ENCODE results near the gene DSCAML1. TPM values are rescaled to one million over a fixed set of nuclear protein-coding genes. Genes with fewer than 3 reads are reported as not detected.

The DSCAML1 gene
- total and polyA plus RNA-seq, 4 experiments from 2014 or later = 1.00 to 1.0 TPM; not detected in 2

DNA sequence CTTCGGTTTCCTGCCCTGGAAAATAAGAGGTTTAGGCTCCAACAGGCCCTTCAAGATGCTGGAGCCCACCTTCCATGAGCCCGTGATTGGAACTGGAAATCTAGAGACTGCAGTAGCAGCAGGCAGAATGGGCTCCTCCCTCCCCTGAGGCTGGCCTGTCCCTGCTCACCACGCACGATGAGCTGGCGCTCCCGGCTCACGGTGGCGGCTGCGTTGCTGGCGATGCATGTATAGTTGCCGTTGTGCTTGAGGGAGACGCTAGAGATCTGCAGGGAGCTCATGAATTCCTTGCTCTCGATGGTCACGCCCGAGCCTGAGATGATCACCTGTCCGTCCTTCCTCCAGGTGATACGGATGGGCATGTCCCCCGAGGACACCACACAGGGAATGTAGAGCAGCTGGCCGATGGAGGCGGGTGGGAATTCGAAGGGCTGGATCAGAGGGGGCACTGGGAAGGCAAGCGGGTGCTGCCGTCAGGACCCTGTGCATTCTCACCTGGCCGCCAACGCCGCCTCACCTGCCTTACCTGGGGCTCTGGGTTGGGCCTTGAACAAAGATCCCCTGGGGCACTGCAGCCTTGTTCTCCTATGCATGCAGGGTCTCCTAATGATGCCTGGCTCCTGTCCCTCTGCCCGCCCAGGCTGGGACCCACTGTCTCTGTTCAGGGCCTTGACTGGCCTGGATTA, 291.6 kb downstream of the DSCAML1 start:
- Histone ChIP-seq H3K27me3 (ENCODE audit: insufficient read depth, low read length) (no peaks in the 10 kb centered on the region), H3K36me3 (ENCODE audit: insufficient read depth, low read length) (no peaks in the 10 kb centered on the region), H3K9me3 (ENCODE audit: control insufficient read depth in 1 of 2, low read length in 2 of 2) (no peaks in the 10 kb centered on the region), H3K4me3 (ENCODE audit: low read length in 2 of 2) (no peak overlapping the region), H3K27ac (ENCODE audit: low read depth, low read length) (no peak overlapping the region), H3K4me1 (ENCODE audit: insufficient read depth, low read length) (no peaks in the 10 kb centered on the region)
- H3K9me3 Mint-ChIP-seq = peaks cover 0 to 2% (median 0%) of the 10 kb centered on the region in 8 donors
- CTCF ChIA-PET (ENCODE audit: partially characterized antibody) = interaction anchor here (1.0 kb wide), 1 partner anchor 79 kb away, joined by 3 read pairs; no protein-coding TSS in a partner anchor
- POLR2A ChIA-PET (ENCODE audit: partially characterized antibody) = no interaction called here
- DNase-seq = no peak
- no peaks in the 10 kb centered on the region for H3K36me3 Mint-ChIP-seq
- intact Hi-C loops (cut with micrococcal nuclease) = no loop called here
- no peak overlapping the region for H3K27ac Mint-ChIP-seq
- no peak overlapping the region for H3K4me3 Mint-ChIP-seq
- no peaks in the 10 kb centered on the region for H3K4me1 Mint-ChIP-seq
- H3K27me3 Mint-ChIP-seq = peaks cover 8 to 23% of the 10 kb centered on the region in 2 donors

GRCh38 chr11:117502779-117503100, 294.3 kb downstream of the DSCAML1 start:
- no peaks in the 10 kb centered on the region for H3K36me3 ChIP-seq (ENCODE audit: insufficient read depth, low read length)
- H3K4me1 Mint-ChIP-seq = no peaks in the 10 kb centered on the region
- ChIA-PET CTCF (ENCODE audit: partially characterized antibody) (no interaction called here), POLR2A (ENCODE audit: partially characterized antibody) (no interaction called here)
- no peak overlapping the region for H3K27ac ChIP-seq (ENCODE audit: low read depth, low read length)
- H3K27me3 Mint-ChIP-seq = peaks cover 8 to 21% of the 10 kb centered on the region in 2 donors
- no peak for DNase-seq
- no peak overlapping the region for H3K4me3 Mint-ChIP-seq
- no peak overlapping the region for H3K4me3 ChIP-seq (ENCODE audit: low read length in 2 of 2)
- no peaks in the 10 kb centered on the region for H3K4me1 ChIP-seq (ENCODE audit: insufficient read depth, low read length)
- no peaks in the 10 kb centered on the region for H3K9me3 ChIP-seq (ENCODE audit: control insufficient read depth in 1 of 2, low read length in 2 of 2)
- intact Hi-C loops (cut with micrococcal nuclease) = no loop called here
- H3K27ac Mint-ChIP-seq = no peak overlapping the region
- H3K27me3 ChIP-seq (ENCODE audit: insufficient read depth, low read length) = no peaks in the 10 kb centered on the region
- H3K9me3 Mint-ChIP-seq = no peaks in the 10 kb centered on the region
- H3K36me3 Mint-ChIP-seq = no peaks in the 10 kb centered on the region

DNA sequence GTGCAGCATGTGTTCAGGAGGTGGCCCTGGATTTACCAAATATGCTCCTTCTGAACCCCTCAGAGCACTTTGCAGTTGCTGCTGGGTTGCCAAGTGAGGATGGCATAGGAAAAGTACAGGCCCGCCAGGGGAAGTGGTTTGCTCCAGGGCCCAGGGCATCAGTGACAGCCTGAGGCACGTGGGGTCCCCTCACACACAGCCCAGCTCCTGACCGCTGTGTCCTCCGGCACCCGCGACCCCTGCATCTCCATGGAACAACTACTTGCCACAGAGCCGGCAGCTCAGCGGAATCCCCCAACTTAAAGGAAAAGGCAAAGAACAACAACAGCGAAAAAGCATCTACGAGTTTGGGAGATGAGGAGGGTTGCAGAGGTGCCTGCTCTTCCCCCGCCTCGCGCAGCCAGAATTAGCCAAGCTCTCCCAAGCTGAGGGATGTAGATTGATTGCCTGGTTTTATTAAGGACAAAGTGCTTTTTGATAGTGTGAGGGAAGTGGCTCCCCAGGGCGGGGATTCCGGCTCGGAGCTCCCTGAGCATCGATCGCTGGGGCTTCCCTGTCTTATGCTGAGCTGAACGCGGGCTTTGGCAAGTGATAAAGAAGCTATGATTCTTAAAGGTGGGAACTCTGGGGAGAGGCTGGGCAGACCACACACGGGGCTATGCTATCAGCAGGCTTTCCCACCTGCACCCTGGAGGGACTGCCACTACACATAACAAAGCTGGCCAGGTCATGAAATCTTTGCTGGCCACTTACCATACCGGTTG, 294.8 kb downstream of the DSCAML1 start:
- Mint-ChIP-seq H3K27me3 (peaks cover 8 to 21% of the 10 kb centered on the region in 2 donors), H3K27ac (no peak overlapping the region), H3K36me3 (no peaks in the 10 kb centered on the region), H3K4me1 (no peaks in the 10 kb centered on the region), H3K9me3 (no peaks in the 10 kb centered on the region), H3K4me3 (no peak overlapping the region)
- H3K27ac ChIP-seq (ENCODE audit: low read depth, low read length) = no peak overlapping the region
- POLR2A ChIA-PET (ENCODE audit: partially characterized antibody) = no interaction called here
- no peaks in the 10 kb centered on the region for H3K9me3 ChIP-seq (ENCODE audit: control insufficient read depth in 1 of 2, low read length in 2 of 2)
- CTCF ChIA-PET (ENCODE audit: partially characterized antibody) = no interaction called here
- H3K4me1 ChIP-seq (ENCODE audit: insufficient read depth, low read length) = no peaks in the 10 kb centered on the region
- no peaks in the 10 kb centered on the region for H3K36me3 ChIP-seq (ENCODE audit: insufficient read depth, low read length)
- H3K4me3 ChIP-seq (ENCODE audit: low read length in 2 of 2) = no peak overlapping the region
- no peak for DNase-seq
- intact Hi-C loops (cut with micrococcal nuclease) = no loop called here
- H3K27me3 ChIP-seq (ENCODE audit: insufficient read depth, low read length) = no peaks in the 10 kb centered on the region

GRCh38 chr11:117501237-117501898, 295.6 kb downstream of the DSCAML1 start:
- Mint-ChIP-seq H3K4me1 (no peaks in the 10 kb centered on the region), H3K27ac (no peak overlapping the region), H3K4me3 (no peak overlapping the region), H3K36me3 (no peaks in the 10 kb centered on the region), H3K9me3 (no peaks in the 10 kb centered on the region), H3K27me3 (peaks cover 8 to 22% of the 10 kb centered on the region in 2 donors)
- CTCF ChIA-PET (ENCODE audit: partially characterized antibody) = no interaction called here
- H3K27me3 ChIP-seq (ENCODE audit: insufficient read depth, low read length) = no peaks in the 10 kb centered on the region
- no peak for DNase-seq
- H3K4me3 ChIP-seq (ENCODE audit: low read length in 2 of 2) = no peak overlapping the region
- no peaks in the 10 kb centered on the region for H3K4me1 ChIP-seq (ENCODE audit: insufficient read depth, low read length)
- H3K9me3 ChIP-seq (ENCODE audit: control insufficient read depth in 1 of 2, low read length in 2 of 2) = no peaks in the 10 kb centered on the region
- intact Hi-C loops (cut with micrococcal nuclease) = no loop called here
- POLR2A ChIA-PET (ENCODE audit: partially characterized antibody) = no interaction called here
- H3K27ac ChIP-seq (ENCODE audit: low read depth, low read length) = no peak overlapping the region
- no peaks in the 10 kb centered on the region for H3K36me3 ChIP-seq (ENCODE audit: insufficient read depth, low read length)

GRCh38 chr11:117498791-117499190, 298.2 kb downstream of the DSCAML1 start:
- Histone ChIP-seq H3K27me3 (ENCODE audit: insufficient read depth, low read length) (no peaks in the 10 kb centered on the region), H3K9me3 (ENCODE audit: control insufficient read depth in 1 of 2, low read length in 2 of 2) (no peaks in the 10 kb centered on the region), H3K27ac (ENCODE audit: low read depth, low read length) (no peak overlapping the region), H3K36me3 (ENCODE audit: insufficient read depth, low read length) (no peaks in the 10 kb centered on the region), H3K4me1 (ENCODE audit: insufficient read depth, low read length) (no peaks in the 10 kb centered on the region), H3K4me3 (ENCODE audit: low read length in 2 of 2) (no peak overlapping the region)
- Mint-ChIP-seq H3K27me3 (peaks cover 9 to 22% of the 10 kb centered on the region in 2 donors), H3K4me1 (no peaks in the 10 kb centered on the region), H3K4me3 (no peak overlapping the region), H3K9me3 (no peaks in the 10 kb centered on the region), H3K27ac (no peak overlapping the region), H3K36me3 (no peaks in the 10 kb centered on the region)
- POLR2A ChIA-PET (ENCODE audit: partially characterized antibody) = no interaction called here
- intact Hi-C loops (cut with micrococcal nuclease) = no loop called here
- CTCF ChIA-PET (ENCODE audit: partially characterized antibody) = no interaction called here
- DNase-seq = no peak

- Histone ChIP-seq H3K4me3 (ENCODE audit: low read length in 2 of 2) (no peak overlapping the region), H3K4me1 (ENCODE audit: insufficient read depth, low read length) (no peaks in the 10 kb centered on the region), H3K9me3 (ENCODE audit: control insufficient read depth in 1 of 2, low read length in 2 of 2) (no peaks in the 10 kb centered on the region), H3K27ac (ENCODE audit: low read depth, low read length) (no peak overlapping the region), H3K27me3 (ENCODE audit: insufficient read depth, low read length) (no peaks in the 10 kb centered on the region), H3K36me3 (ENCODE audit: insufficient read depth, low read length) (no peaks in the 10 kb centered on the region)
- Mint-ChIP-seq H3K27me3 (peaks cover 4 to 15% of the 10 kb centered on the region in 2 donors), H3K4me3 (no peak overlapping the region), H3K4me1 (no peaks in the 10 kb centered on the region), H3K27ac (no peak overlapping the region), H3K9me3 (peaks cover 0 to 1% (median 0%) of the 10 kb centered on the region in 8 donors), H3K36me3 (no peaks in the 10 kb centered on the region)
- intact Hi-C loops (cut with micrococcal nuclease) = no loop called here
- ChIA-PET CTCF (ENCODE audit: partially characterized antibody) (no interaction called here), POLR2A (ENCODE audit: partially characterized antibody) (no interaction called here)
- no peak for DNase-seq
Measured at GRCh38 chr11:117497206-117497951, 299.6 kb downstream of the DSCAML1 start.

- Mint-ChIP-seq H3K27ac (no peak overlapping the region), H3K4me3 (no peak overlapping the region), H3K4me1 (no peaks in the 10 kb centered on the region), H3K36me3 (no peaks in the 10 kb centered on the region), H3K27me3 (peaks cover 6 to 10% of the 10 kb centered on the region in 2 donors), H3K9me3 (peaks cover 0 to 1% (median 0%) of the 10 kb centered on the region in 8 donors)
- DNase-seq = no peak
- no peaks in the 10 kb centered on the region for H3K9me3 ChIP-seq (ENCODE audit: control insufficient read depth in 1 of 2, low read length in 2 of 2)
- H3K4me1 ChIP-seq (ENCODE audit: insufficient read depth, low read length) = no peaks in the 10 kb centered on the region
- intact Hi-C loops (cut with micrococcal nuclease) = no loop called here
- no peaks in the 10 kb centered on the region for H3K27me3 ChIP-seq (ENCODE audit: insufficient read depth, low read length)
- no peak overlapping the region for H3K4me3 ChIP-seq (ENCODE audit: low read length in 2 of 2)
- no peaks in the 10 kb centered on the region for H3K36me3 ChIP-seq (ENCODE audit: insufficient read depth, low read length)
- CTCF ChIA-PET (ENCODE audit: partially characterized antibody) = no interaction called here
- H3K27ac ChIP-seq (ENCODE audit: low read depth, low read length) = no peak overlapping the region
- POLR2A ChIA-PET (ENCODE audit: partially characterized antibody) = no interaction called here
Measured at GRCh38 chr11:117495357-117495756, 301.7 kb downstream of the DSCAML1 start.
